ENCODE measurements around the gene RAB34. TPM values are rescaled to one million over a fixed set of nuclear protein-coding genes. Genes with fewer than 3 reads are reported as not detected.

Gene RAB34
- total and polyA plus RNA-seq, 9 of the 15 experiments (the other 6 are each of a cell fraction or from before 2014, with no cell fraction given) = 0.07 to 3.8 (median 0.46) TPM; not detected in 1

DNA sequence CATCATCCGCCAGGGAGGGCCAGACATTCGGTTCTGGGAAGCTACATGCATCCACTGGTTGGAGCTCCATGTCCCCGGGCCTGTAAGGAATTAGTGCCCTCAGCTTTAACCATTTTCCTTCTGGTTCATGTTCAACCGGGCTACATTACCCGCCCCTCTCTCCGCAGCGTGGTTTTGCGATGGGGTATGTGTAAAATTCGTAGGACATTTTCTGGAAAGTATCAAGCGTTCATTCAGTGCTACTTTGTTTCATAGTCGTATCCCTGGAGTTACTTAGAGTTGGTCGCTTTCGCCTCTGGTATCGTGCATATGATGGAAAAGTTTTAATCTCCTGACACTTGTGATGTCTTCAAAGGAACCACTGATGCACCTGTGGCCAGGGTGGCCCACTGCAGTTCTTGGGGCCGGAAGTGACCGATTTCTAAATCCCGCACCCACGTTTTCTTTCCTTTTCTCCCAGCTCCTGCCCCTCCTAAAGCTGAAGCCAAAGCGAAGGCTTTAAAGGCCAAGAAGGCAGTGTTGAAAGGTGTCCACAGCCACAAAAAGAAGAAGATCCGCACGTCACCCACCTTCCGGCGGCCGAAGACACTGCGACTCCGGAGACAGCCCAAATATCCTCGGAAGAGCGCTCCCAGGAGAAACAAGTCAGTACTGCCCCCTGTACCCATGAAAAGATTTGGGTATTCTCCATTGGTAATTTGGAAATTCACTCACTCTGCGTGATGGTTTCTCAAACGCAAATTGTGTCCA lies 2.8 kb upstream of the RAB34 start (continued):
- TF ChIP-seq KLF1 (tag; IDR thresholded peaks at IDR 0.05) (0 out of 2 replicates have a peak, but pooled peaks have one; percentile 37), TCF3 (CRISPR knock-in tag; IDR thresholded peaks at IDR 0.05) (no peak), ZKSCAN1 (IDR thresholded peaks at IDR 0.05; ENCODE audit: low read depth, low read length) (no peak), HDAC2 (IDR thresholded peaks at IDR 0.05) (0 out of 2 replicates have a peak, but pooled peaks have one; percentile 14), CBFB (CRISPR knock-in tag; IDR thresholded peaks at IDR 0.05) (0 out of 2 replicates have a peak, but pooled peaks have one; percentile 3), ZNF23 (CRISPR knock-in tag; IDR thresholded peaks at IDR 0.05) (0 out of 2 replicates have a peak, but pooled peaks have one; percentile 55), TCF7 (IDR thresholded peaks at IDR 0.05; ENCODE audit: borderline replicate concordance) (0 out of 2 replicates have a peak, but pooled peaks have one; percentile 27), EP400 (IDR thresholded peaks at IDR 0.05) (no peak), KAT7 (CRISPR knock-in tag; IDR thresholded peaks at IDR 0.05; ENCODE audit: borderline replicate concordance) (0 out of 2 replicates have a peak, but pooled peaks have one; percentile 70), E2F6 (IDR thresholded peaks at IDR 0.05; ENCODE audit: borderline replicate concordance in 1 of 2, extremely low read depth in 1 of 2, insufficient read depth in 1 of 2, insufficient read length in 1 of 2, low read depth in 1 of 2, low read length in 1 of 2, poor library complexity in 1 of 2, severe bottlenecking in 1 of 2) (peak in 1 of 2 experiments; percentile 10), POLR2B (IDR thresholded peaks at IDR 0.05; ENCODE audit: low read depth, partially characterized antibody) (peak; percentile 53), CHD1 (IDR thresholded peaks at IDR 0.05; ENCODE audit: low read length) (peak; percentile 98), GABPB2 (CRISPR knock-in tag; conservative IDR thresholded peaks at IDR 0.05) (peak; percentile 49; the same call in 1 of the 2 replicates), DNMT1 (IDR thresholded peaks at IDR 0.05) (0 out of 2 replicates have a peak, but pooled peaks have one; percentile 74), SIRT6 (IDR thresholded peaks at IDR 0.05; ENCODE audit: low read depth, low read length) (peak; percentile 79), MEF2D (tag; conservative IDR thresholded peaks at IDR 0.05; ENCODE audit: low read depth) (no peak)
- TF ChIP-seq, protein P1, sequence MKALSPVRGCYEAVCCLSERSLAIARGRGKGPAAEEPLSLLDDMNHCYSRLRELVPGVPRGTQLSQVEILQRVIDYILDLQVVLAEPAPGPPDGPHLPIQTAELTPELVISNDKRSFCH (CRISPR knock-in tag; IDR thresholded peaks at IDR 0.05) = no peak
- TF ChIP-seq, protein P1 (tag; IDR thresholded peaks at IDR 0.05) = no peak; the same call in 1 of the 2 replicates
- TF ChIP-seq, protein P2, sequence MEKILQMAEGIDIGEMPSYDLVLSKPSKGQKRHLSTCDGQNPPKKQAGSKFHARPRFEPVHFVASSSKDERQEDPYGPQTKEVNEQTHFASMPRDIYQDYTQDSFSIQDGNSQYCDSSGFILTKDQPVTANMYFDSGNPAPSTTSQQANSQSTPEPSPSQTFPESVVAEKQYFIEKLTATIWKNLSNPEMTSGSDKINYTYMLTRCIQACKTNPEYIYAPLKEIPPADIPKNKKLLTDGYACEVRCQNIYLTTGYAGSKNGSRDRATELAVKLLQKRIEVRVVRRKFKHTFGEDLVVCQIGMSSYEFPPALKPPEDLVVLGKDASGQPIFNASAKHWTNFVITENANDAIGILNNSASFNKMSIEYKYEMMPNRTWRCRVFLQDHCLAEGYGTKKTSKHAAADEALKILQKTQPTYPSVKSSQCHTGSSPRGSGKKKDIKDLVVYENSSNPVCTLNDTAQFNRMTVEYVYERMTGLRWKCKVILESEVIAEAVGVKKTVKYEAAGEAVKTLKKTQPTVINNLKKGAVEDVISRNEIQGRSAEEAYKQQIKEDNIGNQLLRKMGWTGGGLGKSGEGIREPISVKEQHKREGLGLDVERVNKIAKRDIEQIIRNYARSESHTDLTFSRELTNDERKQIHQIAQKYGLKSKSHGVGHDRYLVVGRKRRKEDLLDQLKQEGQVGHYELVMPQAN (IDR thresholded peaks at IDR 0.05; ENCODE audit: borderline replicate concordance) = peak; percentile 17; the same call in 1 of the 2 replicates
